Measurements from ENCODE around the gene MINDY3.
A peak's percentile ranks its signal among the peaks of the same experiment; 100 is the strongest.
"Not testable (repeated sequence)": the region's sequence is repeated elsewhere in the genome, so short reads cannot be mapped to it uniquely, and the experiment has no call there.

Gene MINDY3

DNA sequence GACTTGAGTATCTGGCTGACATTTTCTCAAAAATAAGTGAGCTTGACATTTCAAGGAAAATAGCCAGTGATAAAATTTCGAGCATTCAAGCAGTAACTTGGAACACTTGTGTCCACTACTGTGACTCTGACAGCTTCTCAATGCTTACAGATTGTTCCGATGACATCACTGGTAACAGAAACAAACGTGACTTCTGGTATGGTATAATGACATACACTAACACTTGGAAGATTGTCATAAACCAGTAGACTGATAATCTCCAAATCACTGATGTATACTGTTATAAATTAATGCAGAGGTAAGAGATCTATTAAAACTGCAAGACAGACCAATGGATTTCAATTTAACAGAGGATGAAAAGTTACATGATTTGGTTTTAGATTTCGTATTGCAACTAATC lies 6.5 kb downstream of the MINDY3 start:
- no peak for DNase-seq

DNA sequence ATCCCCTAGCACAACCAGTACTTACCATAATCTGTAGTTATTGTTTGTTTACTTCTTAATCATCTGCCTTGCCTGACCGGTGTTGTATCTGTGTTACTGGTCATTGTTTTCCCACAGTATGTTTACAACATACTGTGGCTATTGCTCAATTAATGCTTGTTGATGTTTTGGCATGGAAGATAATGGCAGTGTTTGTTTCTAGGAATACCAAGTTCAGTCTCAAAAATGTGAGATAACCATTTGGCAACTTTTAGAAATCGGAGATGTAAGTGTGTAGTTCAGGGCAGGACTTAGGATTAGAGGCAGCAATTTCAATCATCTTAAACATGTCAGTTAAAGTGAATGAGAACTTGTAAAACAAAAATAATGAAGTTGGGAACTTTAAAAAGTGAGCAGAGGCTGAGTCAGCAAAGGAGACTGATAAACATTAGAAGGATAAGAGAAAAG lies 8.2 kb downstream of the MINDY3 start:
- no peak for DNase-seq

DNA sequence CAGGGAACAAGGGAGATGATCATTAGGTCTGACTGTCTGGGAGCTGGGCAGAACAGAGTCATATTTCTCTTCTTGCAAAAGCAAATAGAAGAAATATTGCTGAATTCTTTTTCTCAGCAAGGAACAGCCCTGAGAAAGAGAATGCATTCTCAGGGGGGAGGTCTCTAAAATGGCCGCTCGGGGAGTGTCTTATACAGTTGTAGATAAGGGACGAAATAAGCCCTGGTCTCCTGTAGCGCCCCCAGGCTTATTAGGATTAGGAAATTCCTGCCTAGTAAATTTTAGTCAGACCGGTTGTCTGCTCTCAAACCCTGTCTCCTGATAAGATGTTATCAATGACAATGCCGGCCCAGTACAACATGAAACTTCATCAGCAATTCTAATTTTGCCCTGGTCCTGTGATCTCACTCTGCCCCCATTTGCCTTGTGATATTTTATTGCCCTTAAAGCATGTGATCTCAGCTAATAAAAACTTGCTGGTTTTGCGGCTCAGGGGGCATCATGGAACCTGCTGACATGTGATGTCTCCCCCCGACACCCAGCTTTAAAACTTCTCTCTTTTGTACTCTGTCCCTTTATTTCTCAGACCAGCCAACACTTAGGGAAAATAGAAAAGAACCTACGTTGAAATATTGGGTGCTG lies 9.8 kb downstream of the MINDY3 start:
- not testable (repeated sequence) for DNase-seq

DNA sequence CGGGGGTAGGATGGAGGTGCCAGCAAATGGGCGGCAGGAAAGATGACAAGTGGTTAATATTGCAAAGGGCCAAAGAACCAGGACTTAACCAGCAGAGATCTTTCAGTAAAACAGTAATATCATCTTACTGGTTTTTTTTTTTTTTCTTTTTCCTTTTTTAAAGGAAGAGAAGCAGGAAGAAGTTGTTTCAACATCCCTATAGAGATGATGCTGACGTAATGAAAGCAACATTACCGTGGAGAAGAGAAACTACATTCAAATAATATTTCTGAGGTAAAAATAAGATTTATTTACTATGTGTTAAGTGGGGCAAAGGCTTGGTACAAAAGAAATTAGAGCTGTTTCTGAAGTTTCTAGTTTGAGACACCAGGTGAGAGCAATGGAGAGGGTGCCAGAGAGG lies 11.0 kb downstream of the MINDY3 start:
- DNase-seq = no peak

DNA sequence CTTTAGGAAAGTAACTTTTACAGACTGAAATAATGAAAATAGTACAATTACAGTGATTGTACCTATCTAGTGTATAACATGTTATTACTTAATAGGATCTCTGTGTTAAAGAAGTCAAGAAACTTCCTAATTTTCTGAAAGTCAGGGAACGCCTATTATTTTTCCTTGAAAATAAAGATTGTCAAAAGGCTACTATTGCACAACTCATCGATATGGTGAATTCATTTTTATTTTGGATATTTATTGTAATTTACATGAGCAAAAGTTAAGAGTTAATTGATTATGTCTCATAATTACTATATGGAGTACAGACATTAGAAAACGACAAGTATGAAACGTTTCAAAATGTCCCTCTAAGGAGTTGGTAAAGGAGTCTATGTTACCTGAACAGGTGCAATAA lies 12.8 kb downstream of the MINDY3 start:
- no peak for DNase-seq

DNA sequence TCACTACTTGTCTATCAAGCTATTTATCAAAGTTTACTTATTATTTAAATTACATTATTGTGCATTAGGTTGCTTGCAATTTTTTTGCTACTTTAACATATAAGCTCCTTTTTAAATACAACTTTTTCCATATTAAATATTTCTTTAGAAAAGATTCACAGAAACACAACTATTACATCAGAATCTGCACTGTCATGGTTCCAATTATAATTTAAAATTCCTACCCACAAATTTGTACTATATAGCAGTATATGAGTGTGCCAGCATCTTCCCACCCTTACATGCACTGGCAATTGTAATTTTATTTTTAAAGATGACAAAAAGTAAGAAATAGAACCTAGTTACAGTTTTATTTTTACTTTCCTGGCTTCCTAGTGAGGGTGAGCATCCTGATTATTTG lies 15.8 kb downstream of the MINDY3 start:
- DNase-seq = no peak

DNA sequence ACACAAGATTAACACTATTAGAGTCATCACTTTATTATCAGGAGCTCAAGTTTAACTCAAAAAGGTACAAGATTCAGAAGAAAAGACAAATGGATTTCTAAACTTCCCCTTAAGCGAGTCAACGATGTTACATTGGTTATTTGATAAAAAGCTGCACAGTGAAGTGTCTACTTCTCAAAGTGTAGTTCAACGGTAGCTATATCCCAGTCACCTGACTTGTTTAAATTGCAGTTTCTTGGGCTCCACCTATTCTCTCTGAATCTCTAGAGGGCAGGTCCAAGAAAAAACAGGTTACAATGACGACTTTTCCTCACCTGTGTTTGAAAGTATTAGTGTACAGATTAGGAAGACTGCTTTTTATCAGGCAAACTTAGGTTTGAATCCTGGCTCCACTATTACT lies 16.6 kb downstream of the MINDY3 start:
- no peak for DNase-seq

DNA sequence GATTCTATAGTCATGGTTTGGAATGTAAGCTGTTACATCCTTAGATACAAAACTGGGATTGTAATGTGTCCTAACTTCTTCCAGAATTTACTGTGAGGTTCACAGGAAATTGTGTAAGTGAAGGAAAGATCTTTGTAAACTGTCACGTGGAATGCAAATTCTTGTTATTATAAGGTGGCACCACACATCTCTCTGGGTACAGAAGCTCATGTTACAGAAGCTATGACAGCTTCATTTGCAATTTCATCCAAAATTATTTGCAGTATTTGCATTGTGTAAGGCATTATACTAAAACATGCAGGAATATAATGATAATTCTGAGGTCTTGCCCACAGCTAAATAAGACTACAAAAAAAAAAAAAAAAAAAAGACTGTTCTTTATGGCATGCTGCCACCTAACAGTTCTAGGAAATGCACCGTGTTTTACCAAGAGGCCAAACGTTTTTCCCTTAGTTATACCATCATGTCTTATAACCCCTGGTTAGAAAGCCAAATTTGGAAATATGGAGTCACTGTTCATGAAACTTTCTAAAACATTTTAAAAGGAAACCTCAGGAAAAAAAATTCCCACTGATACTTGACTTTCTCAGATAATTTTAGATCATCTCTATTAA lies 17.6 kb downstream of the MINDY3 start:
- DNase-seq = no peak

DNA sequence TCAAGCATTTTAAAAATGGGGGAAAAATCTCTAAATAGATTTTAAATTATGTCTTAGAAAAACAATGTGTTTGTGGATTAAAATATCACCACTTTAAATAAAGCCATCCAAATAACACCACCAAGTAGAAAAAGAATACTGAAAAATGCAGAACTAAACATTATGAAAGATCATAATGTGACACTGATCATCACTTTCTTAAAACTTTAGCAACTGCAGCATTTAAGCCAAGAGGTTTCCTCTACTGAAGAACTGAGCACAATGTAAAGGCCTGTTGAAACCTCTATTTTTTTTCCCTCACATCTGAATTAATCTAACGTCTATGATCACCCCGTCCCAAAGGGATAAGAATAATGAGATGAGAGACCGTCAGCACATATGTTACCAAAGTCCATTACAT lies 18.6 kb downstream of the MINDY3 start:
- no peak for DNase-seq

DNA sequence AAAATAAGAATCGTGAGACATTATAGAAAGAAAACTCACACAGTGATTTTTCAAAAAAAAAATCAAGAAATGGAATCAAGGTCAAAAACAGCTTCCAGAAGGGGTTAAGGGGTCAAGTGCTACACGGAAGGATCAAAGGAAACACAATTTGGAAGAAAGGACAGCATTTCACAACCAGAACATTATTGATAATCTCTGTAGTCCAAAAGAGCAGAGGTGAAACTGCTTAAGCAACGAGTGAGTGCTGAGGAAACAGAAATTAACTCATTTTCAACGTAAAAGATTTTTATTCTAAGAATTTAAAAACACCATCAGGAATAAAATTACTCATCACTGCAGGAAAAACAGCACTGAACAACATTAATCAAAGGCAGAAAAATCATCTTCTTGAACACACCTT lies 23.5 kb downstream of the MINDY3 start:
- DNase-seq = no peak

DNA sequence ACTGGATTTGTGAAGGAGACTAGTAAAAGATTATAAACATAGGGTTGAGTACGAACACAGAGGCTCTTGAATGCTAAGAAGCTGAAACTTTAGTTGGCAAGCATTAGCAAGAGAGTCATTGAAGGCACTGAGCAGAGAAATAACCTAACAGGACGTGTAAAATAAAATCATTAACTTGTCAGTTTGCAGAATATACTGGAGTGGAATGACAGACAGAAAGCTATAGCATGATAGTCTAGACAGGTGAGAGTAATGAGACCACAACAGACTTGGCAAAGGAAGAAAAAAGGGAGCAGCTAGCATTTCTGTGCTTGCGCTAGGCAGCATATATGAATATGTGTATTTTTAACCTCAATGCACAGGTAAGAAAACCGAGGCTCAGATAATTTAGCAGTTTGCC lies 30.8 kb downstream of the MINDY3 start:
- DNase-seq = no peak

DNA sequence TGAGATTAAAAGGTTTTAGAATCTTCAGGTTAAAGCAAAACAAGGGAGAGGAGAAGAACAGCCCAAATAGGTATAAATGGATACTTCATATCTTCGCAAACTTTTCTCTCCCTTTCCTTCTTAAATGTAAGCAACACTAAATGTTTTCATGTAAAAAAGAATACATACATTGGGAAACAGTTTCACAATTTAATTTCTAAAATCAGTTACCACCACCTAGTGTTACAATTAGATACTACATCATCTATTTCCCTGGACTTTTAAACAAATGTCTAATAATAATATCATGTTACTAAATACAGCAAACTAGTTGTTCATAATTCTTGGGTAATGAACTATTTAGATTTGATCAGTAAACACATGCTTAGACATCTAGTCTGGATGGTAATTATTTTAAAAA lies 35.8 kb downstream of the MINDY3 start:
- DNase-seq = no peak

DNA sequence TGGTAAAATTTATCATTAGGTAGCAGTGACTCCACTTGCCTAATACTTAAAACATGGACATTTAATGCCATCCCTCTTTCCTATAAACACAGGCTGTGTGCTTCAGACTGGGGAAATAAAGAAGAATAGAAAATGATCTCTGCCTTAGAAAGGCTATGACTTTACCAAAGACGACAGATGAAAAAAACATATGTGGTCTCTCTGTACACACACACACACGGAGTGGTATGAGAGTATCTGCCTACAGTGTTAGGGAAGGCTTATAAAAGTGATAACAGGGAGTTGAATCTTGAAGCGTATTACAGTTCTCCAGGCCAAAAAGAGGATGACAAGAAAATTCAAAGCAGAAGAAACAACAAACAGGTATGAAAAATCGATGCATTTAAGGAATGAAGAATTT lies 38.2 kb downstream of the MINDY3 start:
- DNase-seq = no peak

DNA sequence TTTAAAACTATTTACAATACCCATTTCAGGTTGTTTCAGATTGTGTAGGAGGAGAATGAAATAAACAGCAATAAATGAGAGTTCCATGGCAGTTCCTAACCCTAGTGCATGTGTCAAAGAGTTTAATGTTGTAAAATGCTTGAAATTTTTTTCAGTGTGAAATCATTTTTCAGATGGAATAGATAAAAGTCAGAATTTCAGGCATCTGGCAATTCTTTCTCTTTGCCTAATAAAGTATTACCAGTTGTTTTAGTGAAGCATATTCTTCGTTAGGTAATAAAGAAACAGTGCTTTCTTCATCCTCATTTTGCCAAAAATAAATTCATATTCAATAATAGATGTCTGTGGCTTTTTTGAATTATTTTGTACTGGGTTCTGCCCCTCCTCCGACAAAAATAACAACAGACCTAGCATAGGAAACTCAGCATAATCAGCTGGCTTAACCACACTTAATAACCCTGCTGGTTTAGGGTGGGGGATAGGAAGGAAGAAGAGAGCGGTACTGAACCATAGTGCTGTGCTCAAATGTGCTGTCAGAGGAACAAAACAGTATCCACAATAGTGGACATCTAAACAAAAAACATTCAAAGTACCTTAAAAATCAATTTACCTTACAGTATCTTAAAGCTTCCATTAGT lies 39.1 kb downstream of the MINDY3 start:
- no peak for DNase-seq

DNA sequence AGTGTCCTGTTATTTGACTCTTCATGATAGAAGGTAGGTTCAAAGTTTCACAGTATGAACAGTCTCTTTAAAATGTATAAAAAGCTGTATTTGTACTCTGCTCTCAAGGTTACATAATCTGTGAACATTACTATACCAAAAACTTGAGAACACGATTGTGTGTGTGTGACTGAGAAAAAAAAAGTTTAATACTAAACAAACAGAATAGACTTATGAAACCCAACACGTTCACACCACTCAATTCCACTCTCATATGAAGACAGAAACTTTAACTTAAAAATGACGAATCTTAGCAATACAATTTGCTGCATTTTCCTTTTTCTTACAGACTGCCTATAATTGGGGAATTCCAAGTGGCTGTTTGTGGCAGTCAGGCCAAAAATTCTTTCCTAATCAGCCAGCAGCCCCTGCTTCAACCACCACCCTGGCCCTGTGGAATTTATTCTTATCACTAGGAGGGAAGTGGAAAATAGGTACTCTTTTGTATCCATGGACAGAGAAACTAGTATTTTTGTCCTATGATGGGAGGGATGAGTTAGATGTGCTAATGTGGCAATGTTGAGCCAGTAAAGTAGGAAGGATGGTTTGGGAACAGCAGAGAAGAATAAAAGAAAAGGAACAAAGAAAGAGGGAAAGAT lies 42.8 kb downstream of the MINDY3 start:
- no peak for DNase-seq

DNA sequence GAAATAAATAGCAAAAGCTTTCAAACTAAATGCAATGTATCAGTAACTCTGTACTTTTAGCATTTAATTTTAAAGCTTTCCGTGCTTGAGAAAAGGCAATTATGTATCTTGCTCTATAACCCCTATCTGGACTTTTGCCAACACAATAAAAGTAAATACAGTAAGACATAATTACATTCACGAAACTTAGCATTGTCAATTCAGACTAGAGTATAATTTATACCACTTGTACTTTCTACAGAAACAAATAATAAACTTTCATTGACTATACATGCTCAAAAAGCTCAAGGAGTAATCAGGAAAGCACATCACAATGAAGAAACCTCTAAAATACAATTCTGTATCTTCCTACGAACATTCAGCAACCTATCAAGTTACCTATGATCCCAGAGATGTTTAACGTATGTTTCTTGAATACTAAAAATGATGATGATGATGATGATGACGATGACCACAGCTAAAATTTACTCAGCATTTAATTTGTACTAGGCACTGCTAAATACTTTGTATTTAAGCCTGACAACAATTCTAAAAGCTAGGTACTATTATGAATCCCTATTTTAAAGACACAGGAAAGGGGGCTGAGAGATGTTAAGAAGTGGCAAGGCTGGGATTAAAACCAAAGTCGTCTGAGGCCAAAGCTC lies 44.9 kb downstream of the MINDY3 start:
- DNase-seq = peak; percentile 0

DNA sequence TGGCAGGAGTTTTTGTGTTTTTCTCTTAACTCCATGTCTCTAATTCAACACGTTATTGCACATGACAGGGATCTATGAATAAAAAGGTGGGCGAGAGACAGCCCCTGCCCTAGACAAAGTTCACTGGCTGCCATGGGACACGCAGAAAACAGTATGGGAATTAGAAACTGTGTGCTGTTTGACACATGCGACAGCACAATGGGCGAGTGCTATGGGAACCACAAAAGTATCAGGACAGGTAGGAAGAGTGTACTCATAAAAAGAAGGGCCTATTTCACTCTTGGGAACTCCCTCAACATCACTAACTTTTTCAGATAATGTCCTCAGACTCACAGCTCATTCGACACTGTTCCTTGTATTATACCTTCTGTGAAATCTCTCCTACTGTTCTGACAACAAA lies 45.7 kb downstream of the MINDY3 start:
- DNase-seq = no peak

DNA sequence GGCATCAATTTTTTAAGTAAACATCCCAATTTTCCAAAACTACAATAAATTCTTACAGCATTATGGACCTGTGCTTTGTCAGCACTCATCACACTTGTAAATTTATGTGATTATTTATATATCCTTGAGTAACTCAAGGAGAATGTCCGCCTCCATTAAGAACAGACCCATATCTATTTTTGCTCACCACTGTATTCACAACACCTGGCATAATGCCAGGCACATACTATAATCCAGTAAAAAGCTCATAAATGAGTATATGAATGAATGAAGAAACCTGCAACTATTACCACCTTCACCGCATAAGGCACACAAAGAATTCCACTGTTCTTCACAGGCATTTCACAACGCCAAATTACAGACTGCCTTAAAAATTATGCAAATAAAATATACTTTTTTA lies 46.9 kb downstream of the MINDY3 start:
- DNase-seq = no peak

DNA sequence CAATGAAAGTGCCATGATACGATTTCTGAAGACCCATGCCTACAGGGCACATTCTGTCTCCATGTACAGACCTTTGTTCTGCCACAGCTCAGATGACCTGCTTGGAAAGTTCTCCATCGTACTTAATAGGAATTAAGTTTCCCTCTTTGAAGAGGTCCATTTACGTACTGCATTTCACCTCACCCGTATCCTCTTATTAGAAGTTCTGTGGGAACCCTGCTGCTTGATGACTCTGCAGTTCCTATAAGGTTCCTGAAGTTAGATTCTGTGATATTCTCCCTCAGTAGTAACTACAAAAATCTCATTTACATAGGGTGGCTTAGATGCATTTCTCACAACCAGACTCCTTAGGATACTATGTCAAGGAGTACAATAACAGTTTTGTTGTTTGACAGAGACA lies 50.9 kb downstream of the MINDY3 start:
- DNase-seq = no peak

DNA sequence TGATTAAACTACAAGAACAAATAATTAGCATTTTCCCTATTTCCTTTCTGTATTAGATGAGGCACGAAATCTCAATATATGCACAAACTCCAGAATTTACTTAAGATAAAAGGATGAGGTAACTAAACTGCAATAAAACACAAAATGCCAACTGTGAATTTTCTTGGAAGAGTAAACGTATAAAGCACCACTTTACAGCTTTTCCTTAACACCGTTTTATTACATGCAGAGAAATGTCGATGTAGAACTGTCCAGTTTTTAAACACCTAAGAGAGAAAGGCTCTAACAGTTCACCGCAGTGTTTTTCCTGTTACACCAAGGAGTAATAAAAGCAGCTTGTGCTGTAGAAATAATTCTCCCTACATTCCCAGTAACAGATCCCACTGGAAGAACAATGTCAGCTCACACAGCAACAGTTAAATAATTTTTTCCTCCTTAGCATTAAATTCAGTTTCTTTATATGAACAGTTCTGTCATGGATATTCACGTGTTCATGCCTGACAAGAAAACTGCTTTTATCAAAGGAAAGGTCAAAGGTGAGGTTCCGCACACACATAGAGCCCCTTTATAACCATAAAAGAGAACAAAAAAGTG lies 52.0 kb downstream of the MINDY3 start:
- DNase-seq = no peak

DNA sequence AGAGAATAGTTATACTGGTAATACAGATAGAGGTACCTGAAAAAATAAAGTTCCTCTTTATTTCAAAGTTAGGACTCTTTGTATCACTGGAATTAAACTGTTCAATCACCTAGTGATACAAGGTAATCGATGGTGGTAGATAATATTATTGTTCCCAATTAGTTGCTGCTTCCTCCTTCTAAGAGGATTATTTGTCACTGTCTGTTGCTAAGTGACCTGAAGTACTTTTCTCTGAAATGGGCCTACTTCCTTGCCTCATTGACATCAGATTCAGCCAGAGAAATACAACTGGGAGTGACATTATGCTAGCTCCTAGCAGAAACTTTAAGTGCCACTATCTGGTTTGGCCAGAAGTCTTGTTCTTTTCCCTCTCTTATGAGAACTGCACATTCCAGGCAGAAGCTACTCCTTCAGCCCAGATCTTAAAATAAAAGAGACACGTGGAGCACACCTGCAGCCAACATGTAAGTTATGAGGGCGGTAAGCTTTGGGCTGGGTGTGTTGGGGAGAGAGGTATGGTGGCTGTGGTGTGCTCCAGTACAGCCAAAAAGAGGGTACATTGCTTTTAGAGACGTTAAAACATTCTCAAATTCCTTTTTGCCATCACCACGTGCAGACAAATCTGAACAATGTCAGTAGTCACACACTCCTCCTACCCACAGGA lies 54.8 kb downstream of the MINDY3 start:
- DNase-seq = no peak

DNA sequence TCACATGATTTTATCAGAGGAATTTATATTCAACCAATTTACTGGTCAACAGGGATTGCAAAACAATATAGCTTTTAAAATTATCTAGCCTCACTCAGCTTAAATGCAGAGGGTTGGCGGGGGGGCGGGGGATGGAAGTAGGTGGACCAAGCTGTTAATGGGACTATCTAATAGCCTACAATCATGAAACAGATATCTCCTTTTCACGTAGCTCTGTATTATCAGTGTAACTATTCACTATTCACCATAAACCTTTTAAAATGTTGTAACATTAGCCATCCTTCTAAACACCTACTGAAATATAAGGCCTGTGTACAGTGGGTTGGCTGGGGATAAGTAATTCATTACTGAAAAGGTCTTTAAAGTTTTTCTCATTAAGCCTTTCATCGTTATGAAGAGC lies 56.2 kb downstream of the MINDY3 start:
- no peak for DNase-seq
